HepG2 (cell line): Measurements from ENCODE around the gene CHRNB1. TPM values are rescaled to one million over a fixed set of nuclear protein-coding genes. Genes with fewer than 3 reads are reported as not detected.

ENCODE experiments used
- ARID5B ChIP-seq: IDR thresholded peaks from 2 replicates; pipeline ENCODE4 v1.4.0; 2020; ENCODE audit warnings: mild to moderate bottlenecking, missing genetic modification reagents
- ARNTL ChIP-seq: sonication (generic); formaldehyde crosslinking; IDR thresholded peaks from 2 replicates; pipeline ENCODE4 v1.4.0; 2020; ENCODE audit warnings: mild to moderate bottlenecking, missing genetic modification reagents
- DPF2 ChIP-seq: sonication (generic); formaldehyde crosslinking; IDR thresholded peaks from 2 replicates; pipeline ENCODE4 v1.4.0; 2020; ENCODE audit warnings: mild to moderate bottlenecking, low read depth, missing genetic modification reagents, borderline replicate concordance
- FOXA1 ChIP-seq, 2 experiments: fragments of 450-650 bp in 1 of 2; sonication (generic) in 1 of 2; formaldehyde crosslinking in 1 of 2; IDR thresholded peaks; 2 replicates each; pipeline versions ENCODE4 v1.4.0 to v1.6.1; 2016 to 2020; ENCODE audit warnings: missing genetic modification reagents in 1 of 2
- GMEB1 ChIP-seq: sonication (generic); formaldehyde crosslinking; IDR thresholded peaks from 2 replicates; pipeline ENCODE4 v1.5.1; 2020; ENCODE audit warnings: missing genetic modification reagents, mild to moderate bottlenecking, borderline replicate concordance
- HMGXB4 ChIP-seq, 2 experiments: sonication (generic) in 1 of 2; formaldehyde crosslinking in 1 of 2; IDR thresholded peaks; 2 replicates each; pipeline versions ENCODE4 v1.4.0 to v1.6.1; 2018 to 2020; ENCODE audit warnings: missing genetic modification reagents in 2 of 2, borderline replicate concordance in 1 of 2, low read depth in 1 of 2, mild to moderate bottlenecking in 1 of 2, missing biosample characterization in 1 of 2
- MIER2 ChIP-seq: IDR thresholded peaks from 2 replicates; pipeline ENCODE4 v1.6.1; 2016; ENCODE audit warnings: missing biosample characterization, missing genetic modification reagents
- NFAT5 ChIP-seq: sonication (generic); formaldehyde crosslinking; IDR thresholded peaks from 2 replicates; pipeline ENCODE4 v1.4.0; 2020; ENCODE audit warnings: missing genetic modification reagents
- PHF21A ChIP-seq: sonication (generic); formaldehyde crosslinking; IDR thresholded peaks from 2 replicates; pipeline ENCODE4 v1.5.0; 2020; ENCODE audit warnings: mild to moderate bottlenecking, missing genetic modification reagents
- PPARG ChIP-seq: conservative IDR thresholded peaks from 2 replicates; pipeline ENCODE4 v1.6.1; 2016; ENCODE audit warnings: missing biosample characterization, missing genetic modification reagents
- RBFOX2 ChIP-seq: fragments of 200-400 bp; formaldehyde crosslinking; IDR thresholded peaks from 2 replicates; pipeline ENCODE4 v1.6.1; 2017; ENCODE audit warnings: low read depth, mild to moderate bottlenecking, low read length
- U2AF1 ChIP-seq: fragments of 200-400 bp; formaldehyde crosslinking; optimal IDR thresholded peaks from 2 replicates; pipeline ENCODE3; 2017; ENCODE audit warnings: mild to moderate bottlenecking, low read depth, low read length
- ZNF432 ChIP-seq: sonication (generic); formaldehyde crosslinking; IDR thresholded peaks from 2 replicates; pipeline ENCODE4 v1.5.0; 2020; ENCODE audit warnings: missing genetic modification reagents, mild to moderate bottlenecking, borderline replicate concordance
- ZNF644 ChIP-seq: IDR thresholded peaks from 2 replicates; pipeline ENCODE4 v1.6.1; 2016; ENCODE audit warnings: low read depth
- ZNF749 ChIP-seq: sonication (generic); formaldehyde crosslinking; IDR thresholded peaks from 2 replicates; pipeline ENCODE4 v1.8.0; 2022; ENCODE audit warnings: mild to moderate bottlenecking, missing genetic modification reagents, moderate library complexity, borderline replicate concordance
- polyA plus RNA-seq, 8 experiments: library from polyadenylated mRNA; depleted of rRNA in 3 of 8; stranded (reverse) in 7 of 8; unstranded in 1 of 8; fragments of >200 nt; fragmentation: Illumina TruSeq in 4 of 8; extraction: Trizol in 4 of 8; gene quantifications; 2 replicates each; pipeline versions ENCODE4 v1.2.1 to v1.2.3, GENCODE V29; 2011 to 2016; ENCODE audit warnings: low read depth in 4 of 8, missing spikeins in 1 of 8, mixed read lengths in 1 of 8; ENCODE audit not compliant: insufficient read depth in 1 of 8
- total RNA-seq, 5 experiments: library from RNA; depleted of rRNA; stranded (reverse); fragments of >200 nt; fragmentation: Illumina TruSeq; extraction: Trizol; gene quantifications; 2 replicates each; pipeline ENCODE4 v1.2.3, GENCODE V29; 2016; ENCODE audit warnings: low read depth in 1 of 5

Gene CHRNB1
- total and polyA plus RNA-seq, 2 of the 13 experiments (the other 11 are each of a cell fraction or from before 2014, with no cell fraction given) = 5.4 to 33.7 TPM

- TF ChIP-seq ARID5B (CRISPR knock-in tag) (0 out of 2 replicates have a peak, but pooled peaks have one; percentile 6), DPF2 (CRISPR knock-in tag) (no peak), PPARG (CRISPR knock-in tag) (no peak), FOXA1 (IDR thresholded peaks at IDR 0.05) (no peak), FOXA1 (CRISPR knock-in tag; IDR thresholded peaks at IDR 0.05) (no peak), ZNF749 (CRISPR knock-in tag) (no peak), RBFOX2 (peak; percentile 76), U2AF1 (no peak), ZNF432 (CRISPR knock-in tag) (no peak), ARNTL (CRISPR knock-in tag) (no peak), GMEB1 (no peak), MIER2 (no peak), ZNF644 (CRISPR knock-in tag) (no peak), PHF21A (CRISPR knock-in tag) (no peak), HMGXB4 (CRISPR knock-in tag; IDR thresholded peaks at IDR 0.05; ENCODE audit: borderline replicate concordance in 1 of 2, low read depth in 1 of 2) (peak; percentile 38 to 45; a peak in 3 of 4 replicates), NFAT5 (CRISPR knock-in tag) (no peak)
Observed at GRCh38 chr17:7479213-7480088, 34.6 kb downstream of the CHRNB1 start, which contains the start of gene ZBTB4 (continued).
